Stimulated activated memory B cell treated with anti-CD40 and anti-IgM and Interleukin-4, amounts not matched to agents 10 μg/mL and 1 μg/mL and 100 μg/mL, for 72 hours (primary cell): ENCODE results near the gene EVX2.

ENCODE experiments used
- ATAC-seq: fragments of 150-1000 bp; cut with Tn5 transposase; 2 replicates; pipeline ENCODE4 v1.10.0; 2021
- H3K27ac Mint-ChIP-seq: one replicate; pipeline ENCODE4 v1.8.0; 2022; ENCODE audit warnings: mild to moderate bottlenecking, mixed read lengths
- H3K27me3 Mint-ChIP-seq: one replicate; pipeline ENCODE4 v1.8.0; 2022; ENCODE audit warnings: mixed read lengths
- H3K36me3 Mint-ChIP-seq: one replicate; pipeline ENCODE4 v1.8.0; 2022; ENCODE audit warnings: mixed read lengths
- H3K4me1 Mint-ChIP-seq: one replicate; pipeline ENCODE4 v1.8.0; 2022; ENCODE audit warnings: mixed read lengths
- H3K4me3 Mint-ChIP-seq: one replicate; pipeline ENCODE4 v1.8.0; 2022; ENCODE audit warnings: mild to moderate bottlenecking, moderate library complexity, mixed read lengths
- H3K9me3 Mint-ChIP-seq: one replicate; pipeline ENCODE4 v1.8.0; 2022; ENCODE audit warnings: mixed read lengths

Gene EVX2

GRCh38 chr2:176035013-176035691 is 48.6 kb downstream of the EVX2 start:
- ATAC-seq, result no peak
- no peak overlapping the region for H3K27ac Mint-ChIP-seq
- no peaks in the 10 kb centered on the region for H3K9me3 Mint-ChIP-seq
- no peak overlapping the region for H3K4me3 Mint-ChIP-seq
- H3K4me1 Mint-ChIP-seq, result peaks cover 6% of the 10 kb centered on the region
- no peaks in the 10 kb centered on the region for H3K36me3 Mint-ChIP-seq
- H3K27me3 Mint-ChIP-seq, result no peaks in the 10 kb centered on the region

- Mint-ChIP-seq H3K4me1 (no peaks in the 10 kb centered on the region), H3K27me3 (no peaks in the 10 kb centered on the region), H3K36me3 (no peaks in the 10 kb centered on the region), H3K4me3 (no peak overlapping the region), H3K27ac (no peak overlapping the region), H3K9me3 (no peaks in the 10 kb centered on the region)
- no peak for ATAC-seq
Observed at GRCh38 chr2:176027806-176028205, 56.0 kb downstream of the EVX2 start.
